HG03457 (cell line): ENCODE results near the gene TTLL5.

Experiments
- ATAC-seq: cut with Tn5 transposase; IDR thresholded peaks from one replicate; pipeline ENCODE4 v1.9.1; 2021; ENCODE audit warnings: moderate number of reproducible peaks; ENCODE audit not compliant: unreplicated experiment

Gene TTLL5

DNA sequence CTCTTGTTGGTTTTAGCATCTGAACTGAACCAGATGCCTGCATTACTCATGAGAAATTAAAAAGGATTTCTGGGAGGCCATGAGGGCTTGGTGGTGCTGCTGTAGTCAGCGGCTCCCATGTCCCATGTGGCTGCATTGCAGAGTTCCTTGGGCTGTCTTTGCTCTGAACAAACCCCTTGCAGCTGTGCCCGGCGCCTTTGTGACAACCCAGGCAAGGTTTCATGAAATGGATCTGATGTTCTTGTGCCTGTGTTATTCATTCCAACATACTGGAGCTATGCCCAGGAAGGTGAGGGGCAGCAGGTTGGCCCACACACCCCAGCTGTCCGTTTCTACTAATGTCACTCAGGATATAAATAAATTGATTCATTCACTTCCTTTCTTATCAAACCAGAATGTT is 280.0 kb downstream of the TTLL5 start:
- no peak for ATAC-seq

DNA sequence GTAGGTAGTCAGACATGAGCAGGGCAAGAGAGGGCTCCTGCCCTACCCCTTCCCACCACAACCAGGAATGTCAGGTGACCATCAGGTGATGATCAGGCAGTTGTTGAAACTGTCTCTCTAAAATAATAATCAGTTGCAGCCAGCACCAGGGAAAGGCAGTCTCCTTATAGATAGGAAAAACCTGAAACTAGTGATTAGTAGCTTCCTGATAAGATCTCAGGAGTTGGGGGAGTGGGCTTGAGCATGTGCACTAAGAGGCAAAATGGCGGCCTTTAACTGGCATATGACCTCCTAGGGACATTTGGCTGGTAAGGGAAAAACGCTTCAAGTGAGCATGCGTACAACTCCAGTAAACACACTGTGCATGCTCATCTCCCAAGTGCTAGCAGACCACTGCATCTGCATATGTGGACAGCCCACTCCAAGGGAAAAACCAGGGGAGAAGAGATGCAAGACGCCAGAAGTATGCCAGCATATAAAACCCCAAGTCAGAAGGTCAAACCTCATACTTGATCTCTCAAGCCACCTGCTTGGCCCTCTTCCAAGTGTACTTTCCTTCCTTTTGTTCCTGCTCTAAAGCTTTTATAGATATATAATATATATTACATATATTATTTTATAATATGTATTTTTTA is 283.7 kb downstream of the TTLL5 start:
- no peak for ATAC-seq

DNA sequence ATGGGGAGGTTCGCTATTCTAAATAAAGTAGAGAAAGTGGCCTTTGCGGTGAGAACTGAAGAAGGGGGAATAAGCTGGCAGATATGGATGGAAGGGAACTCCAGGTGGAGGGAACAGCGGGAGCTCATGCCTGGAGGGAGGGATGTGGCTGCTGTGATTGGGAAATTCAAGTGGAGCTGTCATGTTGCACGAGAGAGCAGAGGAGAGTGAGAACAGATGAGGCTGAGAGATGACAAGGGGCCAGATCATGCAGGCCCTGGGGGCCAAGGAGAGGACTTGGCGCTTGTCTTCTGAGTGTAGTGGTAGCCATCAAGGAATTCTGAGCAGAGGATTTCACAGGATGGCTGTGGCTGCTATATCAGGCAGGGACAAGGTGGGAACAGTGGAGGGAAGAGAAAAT is 285.7 kb downstream of the TTLL5 start:
- ATAC-seq, result no peak

DNA sequence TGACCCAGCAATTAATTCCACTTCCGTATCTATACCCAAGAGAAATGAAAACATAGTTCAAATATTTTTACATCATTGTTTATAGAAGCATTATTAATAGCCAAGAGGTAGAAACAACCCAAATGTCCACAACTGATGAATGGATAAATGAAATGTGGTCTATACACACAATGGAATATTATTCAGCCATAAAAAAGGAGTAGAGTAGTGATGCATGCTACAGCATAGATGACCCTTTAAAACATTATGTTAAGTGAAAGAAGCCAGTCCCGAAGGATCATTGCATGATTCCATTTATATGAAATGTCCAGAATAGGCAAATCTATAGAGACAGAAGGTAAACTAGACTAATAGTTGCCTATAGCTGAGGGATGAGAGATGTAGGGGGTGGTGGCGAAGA is 291.4 kb downstream of the TTLL5 start:
- no peak for ATAC-seq

DNA sequence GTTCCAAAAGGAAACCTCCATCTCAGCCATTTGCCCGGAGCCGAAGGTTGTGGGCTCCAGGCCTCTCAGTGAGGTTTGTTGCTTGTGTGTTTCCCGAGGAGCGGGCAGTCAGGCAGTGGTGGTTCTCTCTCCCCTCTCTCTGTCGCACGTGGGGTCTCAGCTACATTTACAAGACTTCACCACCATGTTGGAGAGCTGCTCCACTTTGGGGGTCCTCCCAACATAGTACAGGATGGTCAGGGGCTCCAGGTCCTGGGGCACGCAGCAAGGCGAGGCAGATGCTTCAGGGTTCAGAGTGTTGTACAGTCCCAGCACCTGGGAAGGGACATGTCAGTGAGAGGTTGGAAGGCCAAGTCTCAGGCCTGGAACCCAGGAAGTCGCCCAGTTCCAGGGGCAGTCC is 298.0 kb downstream of the TTLL5 start:
- no peak for ATAC-seq

DNA sequence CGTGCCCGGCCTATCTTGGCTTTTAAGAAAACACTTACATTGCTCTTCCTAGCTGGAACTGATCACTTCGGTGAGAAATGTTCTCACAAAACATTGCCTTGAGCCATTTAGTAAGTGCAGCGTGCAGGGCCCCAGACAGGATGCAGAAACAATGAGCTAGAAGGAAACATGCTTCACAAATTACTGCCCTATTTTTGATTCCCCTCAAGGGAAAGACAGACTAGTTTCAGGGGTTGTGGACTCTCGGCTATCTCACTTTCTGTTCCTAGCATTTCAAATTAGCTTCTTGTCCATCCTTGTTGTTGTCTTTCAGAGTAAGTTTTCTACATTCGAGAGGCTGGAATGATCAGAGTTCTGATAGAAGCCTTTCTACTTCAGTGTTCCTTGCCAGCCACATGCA is 299.2 kb downstream of the TTLL5 start:
- ATAC-seq, result no peak

DNA sequence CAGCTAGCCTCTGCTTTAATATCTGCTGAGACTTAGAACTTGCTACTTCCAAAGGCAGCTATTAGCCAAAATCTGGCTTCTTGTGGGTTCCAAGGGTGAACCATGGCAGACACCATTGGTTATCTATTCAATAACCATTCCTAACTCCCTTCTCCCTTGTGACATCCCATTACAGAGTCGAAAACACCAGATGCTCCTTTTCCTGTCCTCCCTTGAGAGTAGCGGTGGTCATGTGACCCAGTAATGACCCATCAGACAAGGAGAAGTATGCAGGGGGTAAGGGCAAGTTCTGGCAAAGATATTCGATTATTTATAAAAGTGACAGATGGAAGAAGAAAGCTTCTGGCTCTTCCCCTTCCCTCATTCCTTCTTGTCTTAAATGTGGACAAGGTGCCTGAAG is 300.6 kb downstream of the TTLL5 start:
- no peak for ATAC-seq

DNA sequence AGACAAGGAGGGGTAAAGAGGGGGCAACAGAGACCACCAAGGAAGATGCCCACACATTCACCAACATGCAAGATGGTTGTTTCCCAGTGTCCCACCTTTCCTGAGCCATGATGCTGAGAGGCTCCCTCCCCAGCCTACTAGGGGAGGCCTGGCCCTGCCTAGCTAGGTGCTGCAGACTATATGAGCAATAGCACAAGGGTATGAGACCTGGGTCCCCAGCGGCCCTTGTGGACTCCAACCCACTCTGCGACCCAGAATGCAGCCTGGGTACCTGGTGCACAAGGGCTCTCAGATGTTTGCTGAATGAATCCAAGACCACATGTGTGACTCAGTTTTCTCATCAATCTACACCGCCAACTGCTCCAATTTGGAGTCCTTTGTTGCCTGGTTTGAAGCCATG is 306.8 kb downstream of the TTLL5 start:
- ATAC-seq, result no peak

DNA sequence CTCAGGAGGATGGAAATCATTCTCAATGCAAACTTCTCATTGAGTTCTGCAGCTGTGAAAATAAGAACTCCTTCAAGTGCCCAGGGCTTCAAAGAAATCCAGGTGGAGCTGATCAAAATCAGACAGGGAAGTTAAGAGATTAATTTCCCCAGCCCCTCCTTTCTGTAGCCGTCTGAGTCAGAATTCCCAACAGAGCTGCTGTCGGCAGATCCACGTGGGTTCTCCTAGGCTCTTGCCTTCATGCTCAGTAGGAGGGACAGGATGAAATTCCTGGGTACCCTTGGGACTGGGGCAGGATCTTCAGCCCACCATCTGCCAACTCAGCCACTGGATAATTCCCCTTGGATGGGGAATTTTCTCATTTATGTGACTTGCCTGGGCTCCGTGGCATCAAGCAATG is 307.4 kb downstream of the TTLL5 start:
- ATAC-seq, result no peak

DNA sequence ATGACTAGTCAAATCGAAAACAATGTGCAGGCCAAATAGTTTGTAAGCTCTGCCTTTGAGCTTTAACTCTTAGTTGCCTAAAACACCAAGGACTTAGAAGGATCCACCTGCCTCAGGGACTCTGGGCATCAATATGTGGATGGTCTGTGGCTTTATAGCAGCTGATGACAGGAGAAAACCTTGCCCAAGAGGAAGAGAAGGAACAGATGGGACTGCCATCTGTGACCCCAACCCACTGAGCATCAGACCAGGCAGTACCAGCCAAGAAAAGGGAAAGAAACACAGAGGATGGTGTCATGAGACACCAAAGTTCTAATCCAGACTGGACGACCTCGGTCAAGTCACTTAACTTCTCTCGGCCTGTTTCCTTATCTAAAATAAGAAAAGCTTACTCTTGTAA is 308.1 kb downstream of the TTLL5 start:
- no peak for ATAC-seq

DNA sequence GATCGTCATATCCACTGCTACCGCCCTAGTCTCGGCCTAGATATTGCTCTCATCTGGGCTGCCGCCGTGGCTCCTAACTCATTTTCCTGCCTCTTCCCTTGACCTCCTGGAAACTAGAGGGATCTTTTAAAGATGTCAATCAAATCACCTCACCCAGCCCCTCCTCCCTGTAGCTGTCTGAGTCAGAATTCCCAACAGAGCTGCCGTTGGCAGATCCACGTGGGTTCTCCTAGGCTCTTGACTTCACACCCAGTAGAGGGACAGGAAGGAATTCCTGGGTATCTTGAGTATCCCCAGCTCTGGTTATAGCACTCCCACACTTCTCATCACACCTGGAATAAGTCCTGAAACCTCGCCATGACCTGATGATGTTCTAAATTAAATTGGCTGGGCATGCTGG is 308.8 kb downstream of the TTLL5 start:
- ATAC-seq, result no peak

DNA sequence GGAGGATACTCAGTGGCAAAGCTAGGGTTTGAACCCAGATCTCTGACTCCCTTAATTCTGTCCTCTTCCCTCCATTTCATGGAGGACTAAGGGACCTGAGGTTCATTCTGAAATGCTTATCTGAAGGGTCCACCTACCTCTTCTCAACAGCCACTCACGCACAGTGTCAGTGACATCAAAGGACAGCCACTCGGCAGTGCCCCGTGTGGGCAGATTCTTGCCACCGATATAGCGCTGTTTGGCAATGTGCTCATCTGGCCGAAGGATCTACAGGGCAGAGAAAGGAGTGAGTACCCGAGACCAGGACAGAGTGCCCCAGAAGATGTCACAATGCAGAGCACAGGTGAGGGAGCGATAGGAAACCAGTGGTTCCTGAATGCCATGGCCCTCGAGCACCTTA is 309.9 kb downstream of the TTLL5 start:
- no peak for ATAC-seq

DNA sequence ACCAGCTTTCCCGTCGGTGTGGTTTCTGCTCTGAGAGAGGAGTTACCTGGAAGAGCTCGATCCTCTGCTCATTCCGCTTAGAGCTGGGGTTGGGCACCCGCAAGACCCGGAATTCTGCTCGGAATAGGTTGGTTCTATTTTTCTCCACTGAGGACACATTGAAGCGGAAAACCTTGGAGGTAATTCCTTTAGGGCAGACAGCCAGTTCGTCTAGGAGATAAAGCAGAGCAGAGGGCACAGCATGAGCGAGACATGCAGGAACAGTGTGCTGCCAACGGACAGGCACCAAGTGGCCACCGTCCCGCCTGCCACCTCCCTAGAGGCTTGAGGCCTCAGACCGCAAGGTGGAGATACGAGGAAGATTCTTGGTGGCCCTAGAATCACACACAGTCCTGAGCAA is 310.5 kb downstream of the TTLL5 start:
- no peak for ATAC-seq

DNA sequence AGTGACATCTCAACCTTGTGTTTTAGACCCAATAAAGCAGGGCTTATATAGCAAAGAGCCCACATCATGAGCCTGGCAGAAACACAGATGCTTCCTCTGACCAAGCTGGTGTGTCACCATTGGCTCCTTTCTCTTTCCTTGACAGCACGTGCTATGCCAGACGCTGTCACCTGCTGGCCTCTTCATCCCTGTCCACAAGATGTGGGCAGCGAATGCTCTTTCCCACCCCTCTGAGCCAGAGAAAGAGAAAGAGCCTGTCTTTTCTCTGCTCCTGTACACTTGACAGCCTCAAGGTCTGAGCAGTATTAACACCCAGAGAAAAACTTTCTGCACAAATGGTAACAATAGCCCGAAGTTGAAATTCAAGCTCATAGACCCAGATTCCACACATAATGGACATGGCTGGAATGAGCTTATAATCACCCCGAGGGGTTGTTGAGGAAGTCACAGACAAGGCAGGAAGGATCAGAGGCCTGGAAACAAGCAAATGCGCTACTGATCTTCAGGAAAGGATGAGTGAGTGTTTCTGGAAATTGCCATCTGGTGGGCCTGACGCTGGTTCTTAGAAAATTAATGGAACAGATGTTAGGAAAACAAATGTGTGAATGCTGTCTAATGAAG is 311.9 kb downstream of the TTLL5 start:
- ATAC-seq, result no peak

DNA sequence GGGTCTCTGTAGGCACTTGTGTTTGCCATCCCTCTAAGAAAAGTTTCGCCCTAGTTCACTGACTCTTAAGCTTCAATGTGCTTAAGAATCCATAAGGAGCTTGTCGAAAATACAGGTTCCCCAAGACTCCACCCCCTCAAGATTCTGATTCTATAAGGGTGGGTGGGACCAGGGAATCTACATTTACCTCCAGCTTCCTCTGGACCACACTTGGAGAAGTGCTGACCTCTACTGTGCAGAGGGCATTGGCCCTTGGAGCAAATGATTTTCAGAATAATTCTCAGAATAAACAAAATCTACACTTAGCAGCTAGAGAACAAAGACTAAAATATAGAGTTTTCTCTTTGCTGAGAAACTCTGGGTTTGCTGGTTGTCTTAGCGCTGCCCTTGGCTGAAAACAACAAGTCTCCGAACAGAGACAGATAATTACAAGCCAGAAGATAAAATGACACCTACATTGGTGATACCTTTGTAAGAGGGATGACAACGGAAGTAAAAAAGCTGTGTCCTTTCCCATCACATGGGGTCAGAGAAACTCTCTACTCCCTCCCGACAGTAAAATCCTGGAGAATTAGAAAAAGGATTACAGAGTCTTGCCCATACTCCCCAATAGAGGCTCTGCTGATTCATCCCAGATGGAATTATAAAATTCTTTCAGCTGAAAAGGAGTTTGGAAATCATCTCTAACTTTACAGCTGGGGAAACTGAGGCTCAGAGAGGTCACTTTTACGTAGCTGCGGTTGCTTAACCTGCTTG is 316.0 kb downstream of the TTLL5 start:
- no peak for ATAC-seq

DNA sequence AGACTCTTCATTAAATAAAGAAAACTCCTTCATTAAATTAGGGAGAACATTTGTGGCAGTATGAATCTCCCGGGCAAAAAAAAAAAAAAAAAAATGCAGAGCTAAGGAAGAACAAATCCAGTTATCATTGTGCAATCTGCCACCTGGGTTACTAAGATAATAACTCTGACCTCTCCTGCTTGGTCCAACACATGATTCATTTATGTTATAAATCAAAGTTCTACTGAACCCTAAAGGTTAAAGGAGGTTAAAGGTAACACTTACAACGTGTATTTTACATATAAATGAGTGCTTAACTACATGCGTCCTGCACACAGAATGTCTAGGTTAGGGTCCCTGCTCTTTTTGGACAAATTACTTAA is 316.5 kb downstream of the TTLL5 start:
- ATAC-seq, result no peak

DNA sequence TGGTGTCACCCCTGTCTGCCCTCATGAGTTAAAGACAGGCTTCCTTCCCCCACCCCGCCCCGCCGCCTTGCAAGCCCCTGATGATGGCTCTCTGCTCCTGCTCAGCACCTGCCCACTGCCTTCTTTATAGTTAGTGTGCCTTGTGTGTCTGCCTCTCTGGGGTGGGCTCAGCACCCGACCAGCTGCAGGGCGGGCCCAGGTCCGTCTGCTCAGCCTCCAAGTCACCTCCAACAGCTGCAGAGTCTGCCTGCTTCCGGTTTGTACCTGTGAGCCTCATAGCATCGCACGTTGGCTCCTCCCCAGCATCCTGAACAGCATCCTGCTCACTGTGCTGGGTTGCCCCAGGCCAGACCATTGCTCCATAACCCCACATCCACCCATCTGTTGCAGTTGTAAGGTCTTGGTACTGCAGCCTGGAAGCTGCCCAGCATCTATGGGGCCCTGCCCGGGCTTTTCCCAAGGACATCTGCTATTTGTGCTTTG is 317.2 kb downstream of the TTLL5 start:
- no peak for ATAC-seq

DNA sequence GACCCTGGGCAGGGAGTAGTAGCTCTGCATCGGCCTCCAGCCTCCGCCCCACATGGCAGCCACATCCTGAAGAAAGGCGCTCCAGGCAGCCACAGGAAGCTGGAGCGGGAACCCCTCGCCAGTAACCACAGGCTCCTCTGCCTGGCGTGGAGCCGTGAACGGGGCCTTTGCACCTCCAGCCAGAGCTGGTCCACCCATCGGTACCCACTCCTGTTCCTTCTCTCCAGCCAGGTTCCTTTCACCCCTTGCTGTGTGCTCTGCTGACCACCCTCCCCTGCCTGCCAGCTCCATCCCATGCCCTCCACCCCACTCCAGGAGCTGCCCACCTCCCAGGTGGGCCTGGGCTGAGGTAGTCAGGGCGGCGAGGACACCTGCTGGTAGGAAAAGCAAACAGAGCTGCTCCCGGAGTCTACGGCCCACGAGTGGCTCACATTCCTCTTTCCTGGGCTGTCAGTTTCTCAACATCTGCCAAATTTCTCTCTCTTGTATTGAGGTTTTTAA is 318.1 kb downstream of the TTLL5 start:
- no peak for ATAC-seq

DNA sequence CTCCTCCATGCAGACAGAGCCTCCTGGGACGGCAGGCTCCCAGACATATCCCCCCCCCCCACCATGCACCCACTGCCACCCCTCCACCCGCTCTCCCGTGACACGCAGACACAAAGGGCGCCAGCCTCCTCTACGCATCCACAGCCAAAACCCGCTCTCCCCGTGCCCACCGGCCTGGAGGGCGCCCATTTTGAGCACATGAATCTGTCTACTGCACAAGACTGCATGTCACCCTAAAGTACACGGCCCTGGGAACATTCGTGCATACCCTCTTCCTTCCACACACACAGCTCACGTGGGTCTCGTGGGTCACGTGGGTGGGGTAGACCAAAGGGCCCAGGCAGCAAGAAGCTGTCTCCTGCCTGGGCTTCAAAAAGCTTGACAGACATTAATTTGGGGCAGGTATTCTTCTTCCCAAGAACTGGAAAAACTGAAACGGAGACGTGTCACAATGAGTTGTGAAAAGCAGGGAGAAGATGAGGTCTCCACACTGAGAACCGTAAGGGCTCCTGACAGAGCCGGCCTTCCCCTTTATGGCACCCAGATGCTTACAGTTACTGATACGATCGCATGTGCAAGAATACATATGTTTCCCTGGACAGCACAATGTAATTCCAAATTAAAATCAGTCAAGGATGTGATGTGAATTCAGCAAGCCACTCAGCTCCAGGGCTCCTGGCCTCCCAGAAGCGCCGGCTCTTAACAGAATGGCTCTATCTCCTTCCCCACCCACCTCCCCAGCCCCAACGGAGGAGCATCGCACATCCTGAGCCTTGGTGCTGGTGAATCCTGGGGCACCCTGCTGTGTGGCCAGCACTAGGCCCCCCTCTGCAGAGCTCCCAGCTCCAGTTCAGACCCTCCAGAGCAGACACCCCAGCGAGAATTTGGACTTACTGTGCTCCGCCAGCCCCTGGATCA is 318.9 kb downstream of the TTLL5 start:
- no peak for ATAC-seq

DNA sequence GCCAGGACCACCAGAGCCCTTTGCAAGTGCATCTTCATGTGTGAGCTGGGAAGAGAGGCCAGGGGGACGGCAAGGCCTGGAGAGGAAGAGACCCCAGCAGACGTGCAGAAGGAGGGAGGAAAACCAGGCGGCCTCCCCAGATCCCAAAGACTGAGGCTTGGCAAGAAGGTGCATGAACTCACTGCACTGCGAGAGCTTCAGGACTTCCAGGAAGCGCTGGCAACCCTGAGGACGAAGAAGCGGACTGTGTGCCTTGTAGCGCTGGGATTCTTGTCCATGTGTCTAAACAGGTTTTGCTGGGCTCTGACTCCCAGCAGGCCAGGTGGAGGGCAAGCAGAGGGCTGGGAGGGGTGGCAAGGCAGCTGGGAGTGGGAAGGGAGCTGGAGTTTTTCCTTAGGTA is 319.8 kb downstream of the TTLL5 start:
- ATAC-seq, result no peak
